ENCODE results near the gene MAST4. TPM values are rescaled to one million over a fixed set of nuclear protein-coding genes. Genes with fewer than 3 reads are reported as not detected.

Gene MAST4
- total and polyA plus RNA-seq, 2 of the 8 experiments (the other 6 are each of a cell fraction or from before 2014, with no cell fraction given): 1.5 to 2.6 TPM

GRCh38 chr5:67059744-67060490, 463.7 kb downstream of the MAST4 start (continued):
- TF ChIP-seq MAX (IDR thresholded peaks at IDR 0.05): no peak
- TF ChIP-seq GABPA (IDR thresholded peaks at IDR 0.05; ENCODE audit: borderline replicate concordance, insufficient read depth, low read length): no peak
- TF ChIP-seq POU5F1 (IDR thresholded peaks at IDR 0.05; ENCODE audit: low read depth, low read length): no peak
- TF ChIP-seq NANOG (IDR thresholded peaks at IDR 0.05; ENCODE audit: insufficient read depth, low read depth, low read length, poor library complexity, severe bottlenecking): no peak
- TF ChIP-seq CTCF (IDR thresholded peaks at IDR 0.05; ENCODE audit: control extremely low read depth in 1 of 3, insufficient read depth in 1 of 3, low read depth in 1 of 3, low read length in 3 of 3): no peak
- TF ChIP-seq ASH2L (IDR thresholded peaks at IDR 0.05; ENCODE audit: low read length): no peak

All from H1 (cell line).